Trophoblast cell (in vitro differentiated cells and primary cell): Measurements from ENCODE around the gene ZNF536.

ENCODE experiments used
- DNase-seq, 2 donors: peaks; one replicate each; pipeline ENCODE4 v3.0.0-alpha.2; 2016
- H2AFZ ChIP-seq: 2 replicates; pipeline ENCODE4 v1.6.1; 2013; ENCODE audit warnings: low read length, moderate library complexity, mild to moderate bottlenecking; ENCODE audit not compliant: insufficient read depth, poor library complexity
- H2AK5ac ChIP-seq: 2 replicates; pipeline ENCODE4 v1.6.1; 2013; ENCODE audit warnings: mild to moderate bottlenecking, low read length
- H2BK120ac ChIP-seq: 2 replicates; pipeline ENCODE4 v1.6.1; 2013; ENCODE audit warnings: low read length, mild to moderate bottlenecking, moderate library complexity; ENCODE audit not compliant: insufficient read depth, poor library complexity
- H2BK12ac ChIP-seq: 2 replicates; pipeline ENCODE4 v1.6.1; 2013; ENCODE audit warnings: mild to moderate bottlenecking, low read length, moderate library complexity
- H2BK5ac ChIP-seq: 2 replicates; pipeline ENCODE4 v1.6.1; 2013; ENCODE audit warnings: low read length, low read depth, moderate library complexity, mild to moderate bottlenecking; ENCODE audit not compliant: poor library complexity
- H3K14ac ChIP-seq: 2 replicates; pipeline ENCODE4 v1.6.1; 2013; ENCODE audit warnings: mild to moderate bottlenecking, low read length
- H3K18ac ChIP-seq: 2 replicates; pipeline ENCODE4 v1.6.1; 2013; ENCODE audit warnings: mild to moderate bottlenecking, low read length
- H3K23ac ChIP-seq: 2 replicates; pipeline ENCODE4 v1.6.1; 2013; ENCODE audit warnings: low read length
- H3K27ac ChIP-seq: 2 replicates; pipeline ENCODE4 v1.5.1; 2013; ENCODE audit warnings: low read depth, mild to moderate bottlenecking, inconsistent platforms, low read length, moderate library complexity
- H3K27me3 ChIP-seq: 2 replicates; pipeline ENCODE4 v1.6.1; 2013; ENCODE audit warnings: inconsistent platforms, mild to moderate bottlenecking, low read length, moderate library complexity; ENCODE audit not compliant: insufficient read depth
- H3K36me3 ChIP-seq, 2 experiments: 1 replicate in 1 of 2; 2 replicates in 1 of 2; pipeline ENCODE4 v1.6.1; 2013; ENCODE audit warnings: low read length in 2 of 2, mild to moderate bottlenecking in 2 of 2, moderate library complexity in 1 of 2; ENCODE audit not compliant: insufficient read depth in 2 of 2, control insufficient read depth in 1 of 2
- H3K4ac ChIP-seq: 2 replicates; pipeline ENCODE4 v1.6.1; 2013; ENCODE audit warnings: low read depth, mild to moderate bottlenecking, low read length, moderate library complexity
- H3K4me1 ChIP-seq, 2 experiments: 1 replicate in 1 of 2; 2 replicates in 1 of 2; pipeline ENCODE4 v1.6.1; 2013; ENCODE audit warnings: low read length in 2 of 2, mild to moderate bottlenecking in 2 of 2, moderate library complexity in 1 of 2; ENCODE audit not compliant: insufficient read depth in 2 of 2, control insufficient read depth in 1 of 2
- H3K4me2 ChIP-seq: 2 replicates; pipeline ENCODE4 v1.6.1; 2013; ENCODE audit warnings: inconsistent platforms, mild to moderate bottlenecking, low read length, moderate library complexity
- H3K4me3 ChIP-seq: 2 replicates; pipeline ENCODE4 v1.5.1; 2013; ENCODE audit warnings: mild to moderate bottlenecking, low read depth, low read length, inconsistent platforms
- H3K79me1 ChIP-seq: one replicate; pipeline ENCODE4 v1.6.1; 2013; ENCODE audit warnings: low read length
- H3K79me2 ChIP-seq: 2 replicates; pipeline ENCODE4 v1.6.1; 2013; ENCODE audit warnings: low read length, mild to moderate bottlenecking; ENCODE audit not compliant: control insufficient read depth, insufficient read depth, poor library complexity
- H3K9ac ChIP-seq: 2 replicates; pipeline ENCODE4 v1.6.1; 2013; ENCODE audit warnings: mild to moderate bottlenecking, low read length
- H3K9me3 ChIP-seq: 2 replicates; pipeline ENCODE4 v1.6.1; 2013; ENCODE audit warnings: low read depth, mild to moderate bottlenecking, control low read depth, inconsistent platforms, low read length; ENCODE audit not compliant: insufficient read depth
- H4K12ac ChIP-seq: 2 replicates; pipeline ENCODE4 v1.6.1; 2013; ENCODE audit warnings: low read depth, mild to moderate bottlenecking, low read length, moderate library complexity
- H4K8ac ChIP-seq: 2 replicates; pipeline ENCODE4 v1.6.1; 2013; ENCODE audit warnings: low read depth, mild to moderate bottlenecking, low read length, moderate library complexity
- H4K91ac ChIP-seq: one replicate; pipeline ENCODE4 v1.6.1; 2013; ENCODE audit warnings: low read depth, mild to moderate bottlenecking, low read length, moderate library complexity
- WGBS: extraction: QIAGEN DNeasy Blood & Tissue Kit; methylation state at CpG from one replicate; pipeline ENCODE4 v1.1.7; 2013; ENCODE audit warnings: missing lambda C conversion rate; ENCODE audit not compliant: insufficient read length, insufficient coverage; ENCODE audit errors: extremely low coverage; 5-methylcytosine and 5-hydroxymethylcytosine counted together

Gene ZNF536

DNA sequence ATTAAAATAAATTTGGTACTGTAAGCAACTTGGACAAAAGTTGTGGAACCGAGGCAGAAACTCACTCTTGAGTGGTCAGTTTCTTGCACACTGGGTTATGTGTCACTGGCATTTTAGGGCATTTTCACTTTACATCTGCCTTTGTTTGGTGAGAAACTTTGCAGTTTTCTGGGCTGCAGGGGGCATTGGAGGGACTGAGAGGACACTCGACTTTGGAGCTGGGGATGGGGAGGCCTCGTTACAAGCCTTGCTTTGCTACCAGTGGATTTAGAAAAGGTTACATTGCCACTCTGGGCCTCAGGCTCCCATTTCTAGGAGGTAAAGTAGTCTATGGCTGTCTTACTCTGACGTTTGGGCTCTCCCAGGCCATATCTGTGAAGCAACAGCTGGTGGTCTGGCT is 41.9 kb upstream of the ZNF536 start:
- Histone ChIP-seq H2BK120ac (no peak overlapping the region), H3K23ac (no peak overlapping the region), H3K79me2 (no peaks in the 10 kb centered on the region), H4K12ac (no peak overlapping the region), H3K4me3 (no peak overlapping the region), H3K4ac (no peak overlapping the region), H3K36me3 (no peaks in the 10 kb centered on the region), H4K91ac (no peak overlapping the region), H2BK5ac (no peak overlapping the region), H3K4me2 (no peak overlapping the region), H3K9me3 (peaks cover 3% of the 10 kb centered on the region), H3K4me1 (no peaks in the 10 kb centered on the region), H2AK5ac (no peak overlapping the region), H3K18ac (no peak overlapping the region), H3K9ac (no peak overlapping the region), H3K27ac (no peak overlapping the region), H2AFZ (no peak overlapping the region), H2BK12ac (no peak overlapping the region), H3K79me1 (no peaks in the 10 kb centered on the region), H4K8ac (no peak overlapping the region), H3K27me3 (no peaks in the 10 kb centered on the region), H3K14ac (no peak overlapping the region)
- DNase-seq: no peak
- no CpG with 5 or more reads among the region's 4 CpGs for WGBS

GRCh38 chr19:30332445-30333234 is 39.5 kb upstream of the ZNF536 start:
- Histone ChIP-seq H3K9me3 (peaks cover 3% of the 10 kb centered on the region), H3K4me1 (no peaks in the 10 kb centered on the region), H3K36me3 (no peaks in the 10 kb centered on the region), H4K12ac (no peak overlapping the region), H3K23ac (no peak overlapping the region), H3K4me3 (no peak overlapping the region), H3K79me2 (no peaks in the 10 kb centered on the region), H3K4me2 (no peak overlapping the region), H3K9ac (no peak overlapping the region), H2BK120ac (no peak overlapping the region), H4K8ac (no peak overlapping the region), H3K79me1 (no peaks in the 10 kb centered on the region), H3K14ac (no peak overlapping the region), H3K18ac (no peak overlapping the region), H3K27me3 (no peaks in the 10 kb centered on the region), H3K27ac (no peak overlapping the region), H2BK5ac (no peak overlapping the region), H2AK5ac (no peak overlapping the region), H3K4ac (no peak overlapping the region), H2BK12ac (no peak overlapping the region), H2AFZ (no peak overlapping the region), H4K91ac (no peak overlapping the region)
- no peak for DNase-seq
- WGBS: no CpG with 5 or more reads among the region's 10 CpGs

DNA sequence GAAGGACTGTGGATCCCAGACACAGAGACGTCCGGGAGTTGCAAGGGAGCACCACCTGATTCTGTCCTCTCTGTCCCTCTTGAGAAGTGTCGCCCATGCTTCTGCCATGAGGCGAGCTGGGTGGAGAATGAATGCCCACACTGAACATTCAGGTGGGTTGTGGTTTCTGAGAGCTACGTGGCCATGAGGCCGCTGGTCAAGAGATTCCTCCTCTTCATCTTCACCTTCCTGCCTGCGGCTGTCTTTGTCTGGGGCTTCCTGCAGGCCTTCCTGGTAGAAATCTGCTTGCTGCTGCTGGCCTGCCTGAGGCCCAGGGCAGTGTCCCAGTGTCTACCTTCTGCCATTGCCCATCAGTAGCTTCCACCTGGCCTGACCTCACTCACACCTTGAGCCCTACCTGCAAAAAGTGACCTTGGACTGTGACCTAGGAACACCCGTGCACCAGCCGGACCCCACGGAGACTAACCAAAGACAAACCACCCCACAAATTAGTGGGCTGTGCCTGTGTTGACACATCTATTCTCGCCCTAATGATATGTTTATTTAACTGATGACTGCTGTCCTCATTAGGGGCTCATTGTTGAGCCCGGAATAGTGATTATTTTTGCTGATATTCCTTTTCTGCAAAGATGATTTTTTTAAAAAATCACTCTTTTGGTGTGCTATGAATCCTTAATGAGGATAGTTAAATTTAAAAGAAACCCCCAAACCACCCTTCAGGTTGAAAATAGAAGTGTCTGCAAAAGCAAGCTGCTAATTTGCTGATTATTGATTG is 38.7 kb upstream of the ZNF536 start:
- no peak overlapping the region for H2AK5ac ChIP-seq
- H4K8ac ChIP-seq: no peak overlapping the region
- H3K18ac ChIP-seq: no peak overlapping the region
- H3K14ac ChIP-seq: no peak overlapping the region
- peaks cover 3% of the 10 kb centered on the region for H3K9me3 ChIP-seq
- no peak overlapping the region for H4K12ac ChIP-seq
- H3K79me1 ChIP-seq: no peaks in the 10 kb centered on the region
- DNase-seq: no peak
- H3K27me3 ChIP-seq: no peaks in the 10 kb centered on the region
- H3K36me3 ChIP-seq: no peaks in the 10 kb centered on the region
- H3K79me2 ChIP-seq: no peaks in the 10 kb centered on the region
- H2BK5ac ChIP-seq: no peak overlapping the region
- H2AFZ ChIP-seq: no peak overlapping the region
- no peaks in the 10 kb centered on the region for H3K4me1 ChIP-seq
- no peak overlapping the region for H2BK120ac ChIP-seq
- no peak overlapping the region for H3K4me2 ChIP-seq
- no peak overlapping the region for H2BK12ac ChIP-seq
- no peak overlapping the region for H4K91ac ChIP-seq
- WGBS: no CpG with 5 or more reads among the region's 12 CpGs
- H3K9ac ChIP-seq: no peak overlapping the region
- H3K27ac ChIP-seq: no peak overlapping the region
- H3K23ac ChIP-seq: no peak overlapping the region
- H3K4me3 ChIP-seq: no peak overlapping the region
- H3K4ac ChIP-seq: no peak overlapping the region

DNA sequence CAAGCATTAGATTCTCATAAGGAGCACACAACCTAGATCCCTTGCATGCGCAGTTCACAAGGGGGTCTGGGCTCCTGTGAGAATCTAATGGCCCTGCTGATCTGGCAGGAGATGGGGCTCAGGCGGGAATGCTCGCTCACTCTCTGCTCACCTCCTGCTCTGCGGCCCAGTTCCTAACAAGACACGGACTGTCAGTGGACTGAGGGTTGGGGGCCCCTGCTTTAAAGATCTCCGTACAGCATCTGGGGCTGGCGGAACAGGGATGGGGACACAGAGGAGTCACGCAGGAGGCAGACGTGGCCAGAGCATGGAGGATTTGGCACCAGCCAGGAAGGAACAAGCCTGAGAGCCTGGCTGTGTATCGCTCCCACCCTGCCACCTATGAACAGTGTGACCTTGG is 37.3 kb upstream of the ZNF536 start:
- H3K79me2 ChIP-seq: no peaks in the 10 kb centered on the region
- H2AK5ac ChIP-seq: no peak overlapping the region
- H3K27me3 ChIP-seq: no peaks in the 10 kb centered on the region
- no CpG with 5 or more reads among the region's 10 CpGs for WGBS
- no peak overlapping the region for H4K91ac ChIP-seq
- no peak overlapping the region for H3K4me2 ChIP-seq
- no peak overlapping the region for H3K27ac ChIP-seq
- H3K4me1 ChIP-seq: no peaks in the 10 kb centered on the region
- no peak overlapping the region for H3K23ac ChIP-seq
- no peak overlapping the region for H2BK5ac ChIP-seq
- no peak overlapping the region for H3K4me3 ChIP-seq
- H3K18ac ChIP-seq: no peak overlapping the region
- no peaks in the 10 kb centered on the region for H3K36me3 ChIP-seq
- no peak overlapping the region for H3K4ac ChIP-seq
- no peak overlapping the region for H2AFZ ChIP-seq
- peaks cover 3% of the 10 kb centered on the region for H3K9me3 ChIP-seq
- no peak overlapping the region for H3K14ac ChIP-seq
- no peak overlapping the region for H2BK12ac ChIP-seq
- H3K9ac ChIP-seq: no peak overlapping the region
- H4K12ac ChIP-seq: no peak overlapping the region
- no peak for DNase-seq
- H3K79me1 ChIP-seq: no peaks in the 10 kb centered on the region
- no peak overlapping the region for H2BK120ac ChIP-seq
- H4K8ac ChIP-seq: no peak overlapping the region
